ENCODE measurements around the gene KCNQ1. TPM values are rescaled to one million over a fixed set of nuclear protein-coding genes. Genes with fewer than 3 reads are reported as not detected.

The KCNQ1 gene
- total and polyA plus RNA-seq, 2 of the 13 experiments (the other 11 are each of a cell fraction or from before 2014, with no cell fraction given) = 0.02 to 0.08 TPM

GRCh38 chr11:2815762-2816496 lies 371.1 kb downstream of the KCNQ1 start:
- in situ Hi-C loops (cut with HindIII; ENCODE audit: extremely low pct_ligation_motif_present, low pct_unique_long_range_greater_than_20kb) = no loop called here
- H3K4me1 ChIP-seq (ENCODE audit: insufficient read depth, low read length) = no peaks in the 10 kb centered on the region
- H3K27me3 ChIP-seq (ENCODE audit: control insufficient read depth in 1 of 2, insufficient read depth in 2 of 2, low read length in 2 of 2) = peaks cover 6 to 54% of the 10 kb centered on the region in 2 experiments; a peak in 4 of 5 replicates
- CTCF ChIA-PET (ENCODE audit: low intra/inter-chr PET ratio, low total read pairs) = no interaction called here
- ATAC-seq (no peak), DNase-seq (ENCODE audit: low spot score) (no peak), FAIRE-seq (no peak)
- BruUV-seq (replicated peaks) = no TSS peak
- intact Hi-C loops (cut with micrococcal nuclease; ENCODE audit: unreplicated experiment) = no loop called here
- TF ChIP-seq, protein P1, sequence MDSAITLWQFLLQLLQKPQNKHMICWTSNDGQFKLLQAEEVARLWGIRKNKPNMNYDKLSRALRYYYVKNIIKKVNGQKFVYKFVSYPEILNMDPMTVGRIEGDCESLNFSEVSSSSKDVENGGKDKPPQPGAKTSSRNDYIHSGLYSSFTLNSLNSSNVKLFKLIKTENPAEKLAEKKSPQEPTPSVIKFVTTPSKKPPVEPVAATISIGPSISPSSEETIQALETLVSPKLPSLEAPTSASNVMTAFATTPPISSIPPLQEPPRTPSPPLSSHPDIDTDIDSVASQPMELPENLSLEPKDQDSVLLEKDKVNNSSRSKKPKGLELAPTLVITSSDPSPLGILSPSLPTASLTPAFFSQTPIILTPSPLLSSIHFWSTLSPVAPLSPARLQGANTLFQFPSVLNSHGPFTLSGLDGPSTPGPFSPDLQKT (CRISPR knock-in tag; IDR thresholded peaks at IDR 0.05; ENCODE audit: borderline replicate concordance) = no peak
- TF ChIP-seq, protein P2, sequence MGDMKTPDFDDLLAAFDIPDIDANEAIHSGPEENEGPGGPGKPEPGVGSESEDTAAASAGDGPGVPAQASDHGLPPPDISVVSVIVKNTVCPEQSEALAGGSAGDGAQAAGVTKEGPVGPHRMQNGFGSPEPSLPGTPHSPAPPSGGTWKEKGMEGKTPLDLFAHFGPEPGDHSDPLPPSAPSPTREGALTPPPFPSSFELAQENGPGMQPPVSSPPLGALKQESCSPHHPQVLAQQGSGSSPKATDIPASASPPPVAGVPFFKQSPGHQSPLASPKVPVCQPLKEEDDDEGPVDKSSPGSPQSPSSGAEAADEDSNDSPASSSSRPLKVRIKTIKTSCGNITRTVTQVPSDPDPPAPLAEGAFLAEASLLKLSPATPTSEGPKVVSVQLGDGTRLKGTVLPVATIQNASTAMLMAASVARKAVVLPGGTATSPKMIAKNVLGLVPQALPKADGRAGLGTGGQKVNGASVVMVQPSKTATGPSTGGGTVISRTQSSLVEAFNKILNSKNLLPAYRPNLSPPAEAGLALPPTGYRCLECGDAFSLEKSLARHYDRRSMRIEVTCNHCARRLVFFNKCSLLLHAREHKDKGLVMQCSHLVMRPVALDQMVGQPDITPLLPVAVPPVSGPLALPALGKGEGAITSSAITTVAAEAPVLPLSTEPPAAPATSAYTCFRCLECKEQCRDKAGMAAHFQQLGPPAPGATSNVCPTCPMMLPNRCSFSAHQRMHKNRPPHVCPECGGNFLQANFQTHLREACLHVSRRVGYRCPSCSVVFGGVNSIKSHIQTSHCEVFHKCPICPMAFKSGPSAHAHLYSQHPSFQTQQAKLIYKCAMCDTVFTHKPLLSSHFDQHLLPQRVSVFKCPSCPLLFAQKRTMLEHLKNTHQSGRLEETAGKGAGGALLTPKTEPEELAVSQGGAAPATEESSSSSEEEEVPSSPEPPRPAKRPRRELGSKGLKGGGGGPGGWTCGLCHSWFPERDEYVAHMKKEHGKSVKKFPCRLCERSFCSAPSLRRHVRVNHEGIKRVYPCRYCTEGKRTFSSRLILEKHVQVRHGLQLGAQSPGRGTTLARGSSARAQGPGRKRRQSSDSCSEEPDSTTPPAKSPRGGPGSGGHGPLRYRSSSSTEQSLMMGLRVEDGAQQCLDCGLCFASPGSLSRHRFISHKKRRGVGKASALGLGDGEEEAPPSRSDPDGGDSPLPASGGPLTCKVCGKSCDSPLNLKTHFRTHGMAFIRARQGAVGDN (CRISPR knock-in tag; IDR thresholded peaks at IDR 0.05) = no peak
- TF ChIP-seq MLXIP (CRISPR knock-in tag; IDR thresholded peaks at IDR 0.05; ENCODE audit: borderline replicate concordance) = no peak
- peaks cover 11% of the 10 kb centered on the region for H3K9me3 ChIP-seq (ENCODE audit: low read length)
- no peaks in the 10 kb centered on the region for H3K36me3 ChIP-seq (replicated peaks in 1 of 2; ENCODE audit: control insufficient read depth in 1 of 2, insufficient read depth in 2 of 2, low read length in 2 of 2)
- H3K79me2 ChIP-seq (ENCODE audit: insufficient read depth, low read length) = no peaks in the 10 kb centered on the region
- H3K4me3 ChIP-seq (replicated peaks in 1 of 3; ENCODE audit: insufficient read depth in 1 of 3, low read depth in 2 of 3, low read length in 3 of 3) = no peak overlapping the region
- H2AFZ ChIP-seq (ENCODE audit: low read length) = no peak overlapping the region
- H3K9ac ChIP-seq (ENCODE audit: insufficient read depth, low read depth, low read length) = no peak overlapping the region
- H3K4me2 ChIP-seq (ENCODE audit: low read depth, low read length) = no peak overlapping the region
- POLR2A ChIA-PET = no interaction called here
- WGBS (ENCODE audit: low lambda C conversion rate) = 37% methylated on average over 11 of the region's 16 CpGs
- H4K20me1 ChIP-seq (ENCODE audit: insufficient read depth, low read length) = 0 out of 2 replicates have a peak, but pooled peaks cover 5% of the 10 kb centered on the region
- H3K27ac ChIP-seq (ENCODE audit: extremely low read length, insufficient read depth, low read length) = no peak overlapping the region

All from HepG2 (cell line).